NCI-H2107 treated with DMSO at 0.1 percent for 48 hours (cell line): ENCODE measurements around the gene B4GALT6.
"Not testable (repeated sequence)": the region's sequence is repeated elsewhere in the genome, so short reads cannot be mapped to it uniquely, and the experiment has no call there.

Experiments
- DNase-seq: peaks from one replicate; lab custom pipeline; 2025; ENCODE audit not compliant: unreplicated experiment; lab: John Stamatoyannopoulos, UW

The B4GALT6 gene, protein sequence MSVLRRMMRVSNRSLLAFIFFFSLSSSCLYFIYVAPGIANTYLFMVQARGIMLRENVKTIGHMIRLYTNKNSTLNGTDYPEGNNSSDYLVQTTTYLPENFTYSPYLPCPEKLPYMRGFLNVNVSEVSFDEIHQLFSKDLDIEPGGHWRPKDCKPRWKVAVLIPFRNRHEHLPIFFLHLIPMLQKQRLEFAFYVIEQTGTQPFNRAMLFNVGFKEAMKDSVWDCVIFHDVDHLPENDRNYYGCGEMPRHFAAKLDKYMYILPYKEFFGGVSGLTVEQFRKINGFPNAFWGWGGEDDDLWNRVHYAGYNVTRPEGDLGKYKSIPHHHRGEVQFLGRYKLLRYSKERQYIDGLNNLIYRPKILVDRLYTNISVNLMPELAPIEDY

DNA sequence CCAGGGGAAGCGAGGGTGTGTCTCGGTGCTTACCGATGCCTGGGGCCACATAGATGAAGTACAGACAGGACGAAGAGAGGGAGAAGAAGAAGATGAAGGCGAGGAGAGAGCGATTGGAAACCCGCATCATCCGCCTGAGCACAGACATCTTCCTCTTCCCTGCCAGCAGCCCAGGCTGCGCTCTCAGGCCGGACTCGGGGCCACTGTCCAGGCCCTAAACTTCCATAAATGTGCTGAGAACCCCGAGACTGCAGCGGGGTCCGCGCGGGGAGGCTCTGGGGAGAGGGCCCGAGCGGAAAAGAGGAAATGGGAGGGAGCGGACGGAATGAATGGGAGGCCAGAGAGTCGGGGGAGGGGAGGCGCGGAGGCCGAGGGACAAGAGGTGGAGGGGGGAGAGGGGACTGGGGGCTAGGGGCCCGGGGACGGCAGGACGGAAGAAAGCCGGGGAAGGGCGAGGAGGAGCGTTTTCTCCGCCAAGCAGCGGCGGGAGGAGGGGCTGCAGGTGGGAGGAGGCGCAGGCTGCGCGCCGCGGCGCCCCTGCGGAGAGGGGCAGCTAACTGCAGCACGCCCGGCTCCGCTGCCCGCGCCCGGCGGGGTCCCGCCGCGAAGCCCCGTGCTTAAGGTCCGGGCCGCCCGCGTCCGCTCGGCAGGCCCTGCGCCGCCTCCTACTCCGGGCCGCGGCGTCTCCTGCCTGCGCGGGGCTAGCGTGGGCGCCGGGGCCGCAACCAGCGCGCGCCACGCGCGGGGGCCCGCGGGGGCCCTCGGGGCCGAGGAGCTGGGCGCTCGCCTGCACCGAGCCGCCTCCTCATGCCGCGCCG lies at the start of gene B4GALT6:
B4GALT6 (minus strand) TSS at position 303 of the 818 bp plus-strand sequence; CDS start at position 148, 155 bp downstream.
- no peak for DNase-seq

DNA sequence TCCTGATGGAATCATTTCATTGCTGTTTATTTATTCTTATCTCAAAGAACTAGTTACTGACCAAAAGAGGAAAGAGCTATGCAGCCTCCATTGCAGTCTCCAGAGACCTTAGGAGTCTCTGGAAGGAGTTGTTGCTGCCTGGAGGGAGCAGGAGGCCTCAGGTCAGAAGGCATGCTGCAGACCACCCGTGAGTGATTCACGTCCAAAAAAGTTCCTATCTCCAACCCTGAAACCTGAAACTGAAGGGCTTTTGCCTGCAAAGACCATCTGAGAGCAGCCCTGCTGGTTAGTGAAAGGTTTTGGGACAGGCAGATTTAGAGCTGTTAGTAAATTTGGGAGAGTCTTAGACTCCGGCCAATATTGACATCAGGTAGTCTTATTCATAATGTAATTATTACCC lies 47.2 kb upstream of the B4GALT6 start:
- no peak for DNase-seq

DNA sequence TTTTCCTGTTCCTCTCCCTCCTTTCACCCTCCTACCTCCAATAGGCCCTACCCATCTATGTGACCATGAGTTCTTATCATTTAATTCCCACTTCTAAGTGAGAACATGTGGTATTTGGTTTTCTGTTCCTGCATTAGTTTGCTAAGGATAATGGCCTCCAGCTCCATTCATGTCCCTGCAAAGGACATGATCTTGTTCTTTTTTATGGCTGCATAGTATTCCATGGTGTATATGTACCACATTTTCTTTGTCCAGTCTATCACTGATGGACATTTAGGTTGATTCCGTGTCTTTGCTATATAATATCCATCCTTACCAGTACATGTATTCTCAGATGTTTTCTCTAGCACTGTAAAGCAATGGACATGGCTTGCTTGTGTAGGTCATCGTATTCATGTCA lies 44.8 kb upstream of the B4GALT6 start:
- DNase-seq, result not testable (repeated sequence)

DNA sequence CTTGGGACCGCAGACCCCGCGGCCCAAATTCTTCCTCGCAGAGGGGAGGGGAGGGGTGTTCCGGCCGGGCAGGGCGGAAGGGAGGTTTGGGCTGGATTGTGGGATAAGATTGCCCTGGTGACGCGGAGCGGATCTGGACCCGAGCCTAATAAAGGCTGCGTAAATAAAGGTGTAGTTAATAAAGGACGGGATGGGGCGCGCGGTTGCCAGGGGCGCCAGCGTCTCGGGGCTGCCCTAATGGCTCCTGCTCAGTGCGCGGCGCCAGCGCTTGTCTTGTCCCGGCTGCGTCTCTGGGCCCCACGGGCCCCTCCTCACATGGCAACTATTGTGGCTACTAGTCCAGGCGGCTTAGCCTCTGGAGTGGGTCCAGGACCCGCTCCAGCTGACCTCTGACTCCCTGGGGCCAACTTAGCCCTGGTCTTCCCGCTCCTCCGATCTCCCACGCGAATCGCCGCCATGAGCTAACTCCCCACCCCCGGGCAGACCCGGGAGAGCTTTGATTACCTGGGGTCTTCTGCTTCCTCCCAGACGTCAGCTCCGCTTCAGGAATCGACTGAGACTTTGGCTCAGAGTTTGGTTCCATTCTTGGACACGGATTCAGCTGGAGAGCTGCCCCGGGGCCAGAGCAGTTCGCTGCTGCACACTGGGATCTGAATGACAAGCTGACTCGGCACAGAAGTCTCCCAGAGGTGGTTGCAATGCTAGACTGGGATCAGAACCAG lies 39.8 kb upstream of the B4GALT6 start:
- no peak for DNase-seq

DNA sequence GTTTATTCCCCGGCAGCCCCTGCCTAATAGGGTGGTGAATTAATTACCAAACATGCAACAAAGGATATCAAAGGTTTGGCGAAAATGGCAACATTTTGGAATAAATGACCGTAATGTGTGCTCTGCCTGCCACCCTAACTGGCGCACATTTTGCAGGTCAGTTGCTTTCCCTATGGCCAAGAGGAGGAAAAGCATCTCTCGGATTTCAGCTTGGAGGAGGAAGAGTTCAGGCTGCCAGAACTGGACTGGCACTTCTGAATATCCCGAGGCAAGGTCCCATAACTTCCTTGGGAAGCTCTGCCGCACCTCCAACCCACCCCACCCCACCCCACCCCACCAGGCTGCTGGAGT lies 39.2 kb upstream of the B4GALT6 start:
- no peak for DNase-seq

DNA sequence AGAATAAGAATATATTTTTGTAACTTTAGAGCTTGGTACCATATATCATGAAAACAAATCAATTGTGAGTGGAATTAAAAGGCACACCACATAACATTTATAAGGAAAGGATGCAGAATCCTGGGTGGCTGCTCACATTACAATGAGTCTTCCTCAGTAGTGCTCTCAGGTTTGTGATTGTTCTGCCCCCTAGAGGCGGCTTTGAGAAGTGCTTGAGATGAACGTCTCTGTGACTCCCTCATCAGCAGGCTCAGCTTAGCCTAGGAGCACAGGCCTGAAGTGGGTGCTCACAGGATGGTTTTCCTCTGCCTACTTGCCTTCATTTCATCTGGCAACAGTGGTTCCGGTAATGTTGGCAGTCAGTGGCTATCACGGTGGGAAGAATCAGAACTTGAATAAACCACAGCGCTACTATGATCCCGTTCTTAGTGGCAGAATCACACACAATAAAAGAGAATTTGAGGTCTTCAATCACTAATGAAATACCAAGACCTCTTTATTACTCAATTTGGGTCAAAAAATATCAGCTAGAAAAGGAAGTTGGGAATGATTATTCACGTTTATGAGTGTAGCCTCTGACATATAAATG lies 38.1 kb upstream of the B4GALT6 start:
- peak; percentile 30 for DNase-seq

DNA sequence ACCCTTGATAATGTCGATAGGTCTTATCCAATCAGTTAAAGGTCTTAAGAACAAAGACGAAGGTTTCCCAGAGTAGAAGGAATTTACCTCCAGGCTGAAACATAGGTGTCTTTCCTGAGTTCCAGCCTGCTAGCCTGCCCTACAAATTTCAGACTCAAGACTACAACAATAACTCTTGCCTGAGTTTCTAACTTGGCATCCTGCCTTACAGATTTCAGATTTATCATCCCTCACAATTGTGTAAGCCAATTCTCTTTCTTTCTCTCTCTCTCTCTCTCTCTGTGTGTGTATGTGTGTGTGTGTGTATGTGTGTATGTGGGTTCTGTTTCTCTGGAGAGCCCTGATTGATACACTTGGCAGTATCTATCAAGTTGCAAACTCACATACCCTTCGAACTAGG lies 37.2 kb upstream of the B4GALT6 start:
- DNase-seq, result no peak

DNA sequence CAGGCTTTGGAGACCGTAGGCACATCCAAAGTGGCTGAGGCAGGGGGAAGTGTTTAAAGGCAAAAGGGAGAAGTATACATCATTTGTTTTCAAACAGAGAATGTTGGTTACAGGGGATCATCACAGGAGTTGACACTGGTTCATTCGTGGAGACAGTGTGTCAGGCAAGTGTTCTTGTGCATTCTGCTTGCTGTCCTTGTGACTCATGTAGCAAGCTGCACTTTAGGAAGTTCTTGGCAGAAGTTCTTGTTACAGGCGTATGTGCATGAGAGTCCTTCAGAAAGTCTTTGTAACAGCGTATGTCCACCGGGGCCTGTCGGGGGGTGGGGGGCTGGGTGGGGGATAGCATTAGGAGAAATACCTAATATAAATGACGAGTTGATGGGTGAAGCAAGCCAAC lies 36.5 kb upstream of the B4GALT6 start:
- DNase-seq, result no peak

DNA sequence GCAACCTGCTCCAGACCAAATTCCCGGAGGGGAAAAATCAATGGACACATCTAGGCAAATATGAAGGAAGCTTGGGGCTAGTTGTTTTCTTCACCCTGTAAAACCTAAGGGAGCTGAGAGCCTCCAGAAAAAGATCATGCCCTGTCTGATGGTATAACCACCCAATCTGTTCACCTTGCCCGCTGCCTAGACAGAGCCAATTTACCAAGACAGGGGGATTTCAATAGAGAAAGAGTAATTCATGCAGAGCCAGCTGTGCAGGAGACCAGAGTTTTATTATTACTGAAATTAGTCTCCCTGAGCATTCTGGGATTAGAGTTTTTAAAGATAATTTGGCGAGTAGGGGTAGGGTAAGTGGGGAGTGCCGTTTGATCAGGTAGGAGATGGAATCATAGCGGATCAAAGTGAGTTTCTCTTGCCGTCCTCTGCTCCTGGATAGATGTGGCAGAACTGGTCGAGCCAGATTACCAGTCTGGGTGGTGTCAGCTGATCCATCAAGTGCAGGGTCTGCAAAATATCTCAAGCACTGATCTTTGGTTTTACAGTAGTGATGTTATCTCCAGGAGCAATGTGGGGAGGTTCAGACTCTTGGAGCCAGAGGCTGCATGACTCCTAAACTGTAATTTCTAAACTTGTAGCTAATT lies 35.1 kb upstream of the B4GALT6 start:
- DNase-seq, result no peak

DNA sequence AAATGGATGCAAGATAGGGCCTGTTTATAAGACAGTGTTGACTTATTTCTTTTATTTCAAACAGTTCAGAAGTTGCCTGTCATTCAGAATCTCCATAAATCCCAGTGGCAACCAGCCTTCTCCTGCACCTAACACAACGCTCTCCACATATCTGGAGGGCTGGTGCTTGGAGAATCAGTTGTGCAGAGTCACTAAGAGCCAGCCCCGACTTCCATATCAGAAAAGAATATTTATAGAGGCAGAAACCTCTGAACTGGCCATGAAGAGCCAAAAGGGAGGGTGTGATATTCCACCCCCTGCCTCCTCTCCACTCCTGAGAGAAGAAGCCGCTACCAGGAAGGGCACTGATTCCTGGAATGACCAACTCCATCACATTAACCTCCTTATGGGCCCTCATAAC lies 34.0 kb upstream of the B4GALT6 start:
- DNase-seq, result no peak

DNA sequence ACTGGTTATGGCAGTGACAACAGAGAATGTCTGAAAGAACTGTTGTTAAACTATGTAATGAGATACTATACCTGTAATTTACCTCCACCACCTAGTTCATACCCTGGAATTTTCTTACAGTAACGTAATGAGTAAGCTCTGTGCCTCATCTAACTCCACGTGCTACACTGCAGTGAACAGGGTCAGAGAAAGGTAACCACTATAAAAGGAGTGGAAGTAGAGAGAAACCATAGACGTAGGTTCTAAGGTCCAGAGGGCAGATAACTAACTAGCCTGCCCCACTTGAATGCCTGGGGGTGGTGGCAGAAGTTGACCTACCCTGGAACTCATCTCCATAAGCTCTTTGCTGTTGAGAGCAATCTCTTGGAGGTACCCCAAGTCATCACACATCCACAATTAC lies 32.0 kb upstream of the B4GALT6 start:
- no peak for DNase-seq

DNA sequence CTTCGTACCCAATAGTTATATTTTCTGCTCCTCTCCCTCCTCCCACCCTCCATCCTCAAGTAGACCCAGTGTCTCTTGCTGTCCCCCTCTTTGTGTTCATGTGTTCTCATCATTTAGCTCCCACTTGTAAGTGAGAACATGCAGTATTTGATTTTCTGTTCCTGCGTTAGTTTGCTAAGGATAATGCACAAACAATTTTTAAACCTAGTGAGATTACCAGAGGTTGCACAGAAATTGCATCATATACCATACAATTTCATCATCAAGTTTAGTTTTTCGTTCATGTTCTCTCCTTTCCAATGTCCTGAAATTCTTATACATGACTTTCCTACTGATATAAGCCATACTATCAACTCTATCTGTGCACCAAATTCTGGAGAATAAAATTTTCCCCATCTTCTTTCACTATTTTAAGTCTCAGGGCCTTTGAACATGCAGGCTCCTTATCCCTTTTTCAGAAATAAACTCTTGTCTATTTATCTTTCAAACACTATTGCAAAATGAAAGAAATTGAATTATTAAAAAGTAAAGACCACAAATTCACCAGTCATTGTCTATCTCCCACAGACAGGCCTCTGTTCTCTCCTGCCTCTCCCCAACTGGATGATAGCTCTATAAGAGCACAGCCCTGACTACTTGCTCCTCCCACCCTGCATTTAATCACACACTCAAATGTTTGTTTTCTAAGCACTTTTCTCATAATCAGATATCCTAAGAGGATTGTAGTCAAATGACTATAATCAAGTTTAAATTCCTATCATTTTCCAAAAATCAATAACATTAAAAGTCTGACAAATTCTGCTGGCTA lies 27.2 kb upstream of the B4GALT6 start:
- no peak for DNase-seq

DNA sequence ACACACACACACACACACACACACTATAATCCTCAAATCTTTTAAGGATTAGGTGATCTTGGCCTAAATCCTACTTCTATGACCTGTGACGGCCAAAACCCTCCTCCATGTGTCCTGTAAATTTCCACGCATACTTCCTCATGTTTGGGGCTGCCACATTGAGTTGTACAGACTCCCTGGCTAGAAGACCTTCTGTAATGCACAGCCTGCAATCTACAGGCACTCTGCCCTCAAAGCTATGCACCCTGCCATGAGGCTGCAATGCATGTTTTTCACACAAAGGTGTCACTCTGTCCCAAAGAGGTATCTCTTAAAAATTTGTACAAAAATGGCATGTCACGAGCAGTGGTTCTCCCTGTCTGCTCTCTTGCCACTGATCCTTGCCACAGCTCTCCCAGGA lies 26.4 kb upstream of the B4GALT6 start:
- DNase-seq, result no peak

DNA sequence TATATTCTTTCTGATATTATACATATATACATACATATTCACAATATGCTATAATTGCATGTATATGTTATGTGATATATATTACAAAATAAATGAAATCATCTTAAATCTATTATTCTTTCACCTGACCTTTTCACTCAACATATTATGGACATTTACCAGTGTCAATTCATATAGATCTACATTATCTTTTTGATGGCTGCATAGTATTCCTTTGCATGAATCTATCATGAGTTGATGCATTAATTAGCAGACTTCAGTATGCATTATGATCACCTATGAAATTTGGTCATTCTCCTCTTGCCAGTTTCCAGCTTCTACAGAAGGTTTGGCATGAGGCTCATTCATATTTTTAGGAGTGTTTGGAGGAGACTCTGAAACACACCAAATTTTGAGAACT lies 23.4 kb upstream of the B4GALT6 start:
- DNase-seq, result no peak

DNA sequence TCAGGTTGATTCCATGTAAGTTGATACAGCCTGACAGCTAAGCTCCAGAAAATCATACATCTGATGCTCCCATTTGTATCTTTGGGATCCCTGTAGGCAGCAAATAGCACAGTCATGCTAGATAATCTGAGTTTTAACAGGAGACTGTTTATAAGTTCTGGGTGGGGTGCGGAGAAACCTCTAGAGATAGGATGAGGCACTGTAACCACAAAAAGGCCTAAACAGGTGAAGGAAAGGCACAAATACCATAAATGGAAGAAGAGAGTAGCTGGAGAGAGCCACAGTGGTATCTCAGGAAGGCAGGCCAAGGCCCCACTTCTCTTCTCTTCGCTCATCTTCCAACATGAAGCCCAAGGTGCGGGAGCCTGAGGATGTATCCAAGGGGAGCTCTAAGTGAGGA lies 18.1 kb upstream of the B4GALT6 start:
- no peak for DNase-seq

DNA sequence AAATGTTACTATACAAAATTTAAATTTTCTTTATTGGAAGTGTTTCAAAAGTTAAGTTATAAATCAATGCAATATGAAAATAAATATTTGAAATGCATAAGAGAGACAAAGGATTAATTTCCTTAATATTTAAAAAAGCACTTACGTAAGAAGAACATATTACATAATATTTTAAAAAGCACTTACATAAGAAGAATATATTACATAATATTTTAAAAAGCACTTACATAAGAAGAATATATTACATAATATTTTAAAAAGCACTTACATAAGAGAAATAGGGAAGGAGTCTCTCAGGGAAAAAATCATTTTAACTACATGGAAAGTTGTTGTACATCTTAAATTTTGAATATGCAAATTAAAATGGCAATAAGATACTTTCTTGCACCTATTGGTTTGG lies 17.4 kb upstream of the B4GALT6 start:
- DNase-seq, result no peak

DNA sequence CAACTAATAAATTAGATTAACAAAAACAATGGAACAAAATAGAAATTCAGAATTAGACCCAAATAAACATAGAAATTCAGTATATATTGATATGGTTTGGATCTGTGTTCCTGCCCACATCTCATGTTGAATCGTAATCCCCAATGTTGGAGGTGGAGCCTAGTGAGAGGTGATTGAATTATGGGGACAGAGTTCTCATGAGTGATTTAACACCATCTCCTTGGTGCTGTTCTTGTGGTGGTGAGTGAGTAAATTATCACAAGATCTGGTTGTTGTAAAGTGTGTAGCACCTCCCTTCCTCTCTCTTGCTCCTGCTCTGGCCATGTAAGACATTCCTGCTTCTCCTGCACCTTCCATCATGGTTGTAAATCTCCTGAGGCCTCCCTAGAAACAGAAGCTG lies 16.6 kb upstream of the B4GALT6 start:
- no peak for DNase-seq

DNA sequence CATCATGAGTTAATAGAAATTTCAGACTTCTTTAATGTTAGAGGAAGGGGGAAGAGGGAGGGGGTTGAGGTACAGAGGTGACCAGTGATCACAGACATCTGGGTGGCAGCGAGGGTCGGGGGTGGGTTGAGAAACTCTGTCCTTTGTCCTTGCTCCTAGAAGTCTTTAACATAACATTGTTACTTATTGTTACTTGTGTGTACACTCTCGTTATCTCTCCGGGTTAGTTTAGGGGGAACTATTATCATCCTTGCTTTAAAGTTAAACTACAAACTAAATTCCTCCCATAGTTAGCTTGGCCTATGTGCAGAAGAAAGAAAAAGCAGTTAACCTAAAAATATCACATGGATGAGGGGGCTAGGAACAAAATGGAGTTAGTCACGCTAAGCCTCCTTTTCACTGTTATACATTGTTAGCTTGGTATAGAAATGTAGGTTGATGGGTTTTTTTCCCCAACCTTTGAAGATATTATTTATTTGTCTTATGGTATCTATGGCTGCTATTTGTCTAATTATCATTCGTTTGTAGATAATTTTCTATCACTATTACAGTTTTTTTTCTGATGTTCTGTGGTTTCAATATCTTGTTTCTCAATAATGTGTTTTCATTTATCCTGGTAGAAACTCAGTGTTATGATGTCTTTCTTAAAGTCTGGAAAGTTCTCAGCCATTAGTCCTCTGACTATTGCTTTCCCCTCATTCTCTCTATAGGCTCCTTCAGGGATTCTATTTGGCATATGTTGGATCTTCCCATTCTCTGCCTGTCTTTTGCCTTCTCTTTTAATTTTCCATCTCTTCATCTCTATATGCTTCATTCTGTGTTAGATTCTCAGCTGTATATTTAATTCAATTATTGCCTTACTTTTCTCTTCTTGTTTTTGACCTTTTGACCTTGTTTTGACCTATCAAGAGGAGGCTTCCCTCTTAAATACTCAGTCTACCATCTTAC lies 13.2 kb upstream of the B4GALT6 start:
- no peak for DNase-seq

DNA sequence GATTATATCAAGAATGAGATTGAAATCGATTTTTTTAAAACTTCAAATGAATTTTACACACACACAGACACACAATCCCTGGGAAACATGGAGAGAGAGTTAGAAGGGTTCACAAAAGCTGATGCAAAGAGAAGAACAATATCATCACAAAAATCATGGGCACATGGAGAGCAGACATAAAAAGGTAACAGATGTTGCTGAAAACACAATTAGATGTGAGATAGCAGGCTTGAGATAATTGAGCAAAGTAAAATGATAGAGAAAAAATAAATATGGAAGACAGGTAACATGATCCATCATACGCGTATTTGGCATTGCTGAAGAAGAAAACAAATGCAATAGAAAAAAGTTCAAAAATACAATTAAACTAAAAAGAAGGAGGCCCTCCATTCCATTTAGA lies 11.6 kb upstream of the B4GALT6 start:
- no peak for DNase-seq
